WTC11 (cell line): Measurements from ENCODE around the gene NDOR1. TPM values are rescaled to one million over a fixed set of nuclear protein-coding genes. Genes with fewer than 3 reads are reported as not detected.

Experiments used
- ATAC-seq: fragments of 200-7000 bp; cut with Tn5 transposase; 2 replicates; pipeline ENCODE4 v1.10.0; 2021; ENCODE audit warnings: mild to moderate bottlenecking, moderate library complexity
- CTCF ChIA-PET: fragments of 300-600 bp; sonication (Branson Sonifier 250); formaldehyde crosslinking; loops from one replicate; lab custom pipeline; 2021; ENCODE audit warnings: antibody characterized with exemption; lab: Charles Lee
- POLR2A ChIA-PET: fragments of 350-600 bp; sonication (Branson Sonifier 250); formaldehyde crosslinking; loops from one replicate; lab custom pipeline; 2021; ENCODE audit warnings: antibody characterized with exemption; lab: Charles Lee
- DNase-seq: peaks from one replicate; pipeline ENCODE4 v3.0.0; 2021; ENCODE audit warnings: low spot score
- H3K27ac Mint-ChIP-seq: 2 replicates; pipeline ENCODE4 v1.8.0; 2021; ENCODE audit warnings: mixed read lengths
- H3K27me3 Mint-ChIP-seq: 2 replicates; pipeline ENCODE4 v1.8.0; 2021; ENCODE audit warnings: low read depth, mild to moderate bottlenecking, moderate library complexity, mixed read lengths
- H3K36me3 Mint-ChIP-seq: 2 replicates; pipeline ENCODE4 v1.8.0; 2021; ENCODE audit warnings: mixed read lengths
- H3K4me1 Mint-ChIP-seq: 2 replicates; pipeline ENCODE4 v1.8.0; 2022; ENCODE audit warnings: mixed read lengths
- H3K4me3 Mint-ChIP-seq: 2 replicates; pipeline ENCODE4 v1.8.0; 2021; ENCODE audit warnings: mild to moderate bottlenecking, moderate library complexity, mixed read lengths
- H3K9me3 Mint-ChIP-seq: 2 replicates; pipeline ENCODE4 v1.8.0; 2021; ENCODE audit warnings: mixed read lengths
- FOXK1 ChIP-seq: sonication (generic); formaldehyde crosslinking; IDR thresholded peaks from 2 replicates; pipeline ENCODE4 v1.8.0; 2022; ENCODE audit warnings: mild to moderate bottlenecking, moderate library complexity, missing genetic modification reagents
- FOXP1 ChIP-seq: sonication (generic); formaldehyde crosslinking; IDR thresholded peaks from 2 replicates; pipeline ENCODE4 v1.8.0; 2022; ENCODE audit warnings: missing genetic modification reagents, mild to moderate bottlenecking, moderate library complexity, borderline replicate concordance
- GRHL2 ChIP-seq: fragments of 250-450 bp; sonication (Bioruptor Pico); IDR thresholded peaks from 2 replicates; pipeline ENCODE4 v1.8.0; 2022; ENCODE audit warnings: mild to moderate bottlenecking, moderate library complexity; ENCODE audit not compliant: insufficient replicate concordance, severe bottlenecking
- HMGA2 ChIP-seq: fragments of 250-450 bp; sonication (Bioruptor Pico); IDR thresholded peaks from 2 replicates; pipeline ENCODE4 v1.4.0; 2021; ENCODE audit warnings: mild to moderate bottlenecking, moderate library complexity
- IRF2 ChIP-seq: sonication (generic); formaldehyde crosslinking; IDR thresholded peaks from 2 replicates; pipeline ENCODE4 v1.8.0; 2022; ENCODE audit warnings: low read depth, missing genetic modification reagents, borderline replicate concordance
- MXD4 ChIP-seq: fragments of 250-450 bp; sonication (Bioruptor Pico); IDR thresholded peaks from 2 replicates; pipeline ENCODE4 v1.8.0; 2021; ENCODE audit warnings: mild to moderate bottlenecking, moderate library complexity, borderline replicate concordance
- NFE2L1 ChIP-seq: sonication (generic); formaldehyde crosslinking; IDR thresholded peaks from 2 replicates; pipeline ENCODE4 v1.8.1; 2023; ENCODE audit warnings: missing genetic modification reagents
- NR1H2 ChIP-seq: sonication (generic); formaldehyde crosslinking; IDR thresholded peaks from 2 replicates; pipeline ENCODE4 v1.9.0; 2021; ENCODE audit warnings: mild to moderate bottlenecking, moderate library complexity, missing genetic modification reagents
- OVOL2 ChIP-seq: fragments of 250-450 bp; sonication (Bioruptor Pico); IDR thresholded peaks from 2 replicates; pipeline ENCODE4 v1.9.0; 2021; ENCODE audit warnings: mild to moderate bottlenecking, borderline replicate concordance
- SMAD4 ChIP-seq: sonication (generic); formaldehyde crosslinking; IDR thresholded peaks from 2 replicates; pipeline ENCODE4 v1.8.0; 2022; ENCODE audit warnings: mild to moderate bottlenecking, missing genetic modification reagents
- SOX15 ChIP-seq: fragments of 250-450 bp; sonication (Bioruptor Pico); IDR thresholded peaks from 2 replicates; pipeline ENCODE4 v1.9.0; 2021; ENCODE audit warnings: mild to moderate bottlenecking
- ZNF232 ChIP-seq: sonication (generic); formaldehyde crosslinking; IDR thresholded peaks from 2 replicates; pipeline ENCODE4 v1.8.0; 2022; ENCODE audit warnings: mild to moderate bottlenecking, missing genetic modification reagents
- ZNF317 ChIP-seq: sonication (generic); formaldehyde crosslinking; IDR thresholded peaks from 2 replicates; pipeline ENCODE4 v1.8.1; 2023; ENCODE audit warnings: low read depth, mild to moderate bottlenecking, moderate library complexity, missing genetic modification reagents, borderline replicate concordance
- total RNA-seq: library from RNA; stranded (reverse); gene quantifications from 3 replicates; pipeline ENCODE4 v1.2.3, GENCODE V29; 2021
- TF ChIP-seq, protein P1 (sequence below): sonication (generic); formaldehyde crosslinking; IDR thresholded peaks from 2 replicates; pipeline ENCODE4 v1.8.1; 2023; ENCODE audit warnings: mild to moderate bottlenecking, missing genetic modification reagents, moderate library complexity
- TF ChIP-seq, protein P2 (sequence below): fragments of 250-450 bp; sonication (Bioruptor Pico); conservative IDR thresholded peaks from 2 replicates; pipeline ENCODE4 v1.9.0; 2021; ENCODE audit warnings: mild to moderate bottlenecking
- TF ChIP-seq, protein P3 (sequence below): fragments of 200-600 bp; IDR thresholded peaks from 2 replicates; pipeline ENCODE4 v1.8.0; 2022; ENCODE audit warnings: antibody characterized with exemption
- TF ChIP-seq, protein P4 (sequence below): sonication (generic); formaldehyde crosslinking; IDR thresholded peaks from 2 replicates; pipeline ENCODE4 v1.8.0; 2022; ENCODE audit warnings: mild to moderate bottlenecking, missing genetic modification reagents
- TF ChIP-seq, protein P5 (sequence below): sonication (generic); formaldehyde crosslinking; IDR thresholded peaks from 2 replicates; pipeline ENCODE4 v1.8.1; 2022; ENCODE audit warnings: low read depth, mild to moderate bottlenecking, moderate library complexity, missing genetic modification reagents, borderline replicate concordance

The NDOR1 gene
- total RNA-seq, 1 experiment from 2014 or later: 49.0 TPM

DNA sequence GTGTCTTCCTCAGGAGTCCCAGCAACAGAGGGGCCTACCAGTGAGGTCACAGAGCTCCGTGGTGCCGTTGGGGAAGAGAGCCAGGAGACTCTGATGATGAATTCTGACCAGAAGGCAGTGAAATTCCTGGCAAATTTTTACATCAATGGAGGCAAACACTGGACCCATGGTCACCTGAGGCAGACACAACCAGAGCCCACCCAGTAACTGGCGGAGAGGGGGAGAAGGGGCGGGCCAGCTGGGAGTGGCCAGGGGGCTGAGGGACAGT is 45.6 kb downstream of the NDOR1 start, which contains the start of gene STPG3:
STPG3 (plus strand) TSS at position 93 of the 268 bp plus-strand sequence; CDS start at position 94, 1 bp downstream.
- ChIA-PET CTCF (interaction anchor here (1.1 to 4.6 kb wide), 3 partner anchors 11 to 51 kb away, joined by 3 to 59 read pairs (median 7); partner anchors contain the start of genes NRARP and TUBB4B), POLR2A (interaction anchor here (0.5 to 4.2 kb wide), 2 partner anchors 11 to 43 kb away, joined by 3 to 30 read pairs; partner anchors contain the start of gene TUBB4B)
- Mint-ChIP-seq H3K9me3 (no peaks in the 10 kb centered on the region), H3K4me3 (no peak within 1 kb of the TSS), H3K4me1 (peaks cover 8% of the 10 kb centered on the region), H3K27me3 (peaks cover 11% of the 10 kb centered on the region), H3K27ac (no peak within 1 kb of the TSS), H3K36me3 (no peaks in the 10 kb centered on the region)
- no peak for TF ChIP-seq GRHL2 (CRISPR knock-in tag)
- TF ChIP-seq OVOL2: no peak
- TF ChIP-seq, protein P1, sequence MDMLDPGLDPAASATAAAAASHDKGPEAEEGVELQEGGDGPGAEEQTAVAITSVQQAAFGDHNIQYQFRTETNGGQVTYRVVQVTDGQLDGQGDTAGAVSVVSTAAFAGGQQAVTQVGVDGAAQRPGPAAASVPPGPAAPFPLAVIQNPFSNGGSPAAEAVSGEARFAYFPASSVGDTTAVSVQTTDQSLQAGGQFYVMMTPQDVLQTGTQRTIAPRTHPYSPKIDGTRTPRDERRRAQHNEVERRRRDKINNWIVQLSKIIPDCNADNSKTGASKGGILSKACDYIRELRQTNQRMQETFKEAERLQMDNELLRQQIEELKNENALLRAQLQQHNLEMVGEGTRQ: no peak
- no peak for ATAC-seq
- DNase-seq: no peak

DNA sequence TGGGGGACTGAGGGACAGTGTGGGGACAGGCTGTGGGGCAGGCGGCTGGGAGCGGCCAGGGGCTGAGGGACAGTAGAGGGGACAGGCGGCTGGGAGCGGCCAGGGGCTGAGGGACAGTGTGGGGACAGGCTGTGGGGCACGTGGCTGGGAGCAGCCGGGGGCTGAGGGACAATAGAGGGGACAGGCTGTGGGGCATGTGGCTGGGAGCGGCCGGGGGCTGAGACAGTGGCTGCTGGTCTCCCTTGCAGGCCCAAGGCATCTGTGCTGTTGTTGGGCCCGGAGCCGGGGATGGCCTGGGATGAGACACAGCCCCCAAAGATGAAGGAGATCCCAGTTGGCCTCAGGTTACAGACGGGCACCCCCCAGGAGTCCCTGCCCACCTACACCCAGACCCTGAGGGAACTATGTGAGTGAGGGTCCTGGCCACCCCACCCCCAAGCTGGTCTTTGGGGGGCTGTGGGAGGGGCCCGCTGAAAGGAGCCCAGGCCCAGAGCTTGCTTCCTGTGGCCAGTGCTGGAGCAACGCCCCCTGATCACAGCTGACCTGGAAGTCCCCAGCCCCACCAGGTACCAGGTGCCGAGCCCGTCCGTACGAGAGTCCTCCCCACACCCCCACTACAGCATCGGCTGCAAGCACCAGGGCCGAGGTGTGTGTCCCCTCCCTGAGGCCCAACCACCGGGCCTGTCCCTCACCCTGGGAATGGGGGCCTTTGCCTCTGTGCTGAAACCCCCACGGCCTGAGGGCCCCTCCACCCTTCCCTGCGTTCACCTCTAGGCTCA is 46.2 kb downstream of the NDOR1 start:
- Mint-ChIP-seq H3K36me3 (0 out of 2 replicates have a peak, but pooled peaks cover under 1% of the 10 kb centered on the region), H3K4me3 (no peak overlapping the region), H3K27ac (no peak overlapping the region), H3K9me3 (no peaks in the 10 kb centered on the region), H3K27me3 (peaks cover 11% of the 10 kb centered on the region), H3K4me1 (peaks cover 8% of the 10 kb centered on the region)
- ChIA-PET POLR2A (interaction anchor here (0.5 to 4.2 kb wide), 2 partner anchors 11 to 43 kb away, joined by 3 to 30 read pairs; partner anchors contain the start of gene TUBB4B), CTCF (interaction anchor here (0.6 to 4.6 kb wide), 13 partner anchors 7 to 187 kb away, joined by 3 to 59 read pairs (median 5); partner anchors contain the start of genes NRARP, RNF224 and TUBB4B)
- ATAC-seq: no peak
- DNase-seq: no peak
- TF ChIP-seq MXD4 (CRISPR knock-in tag) (no peak), NR1H2 (CRISPR knock-in tag) (no peak), FOXP1 (CRISPR knock-in tag) (no peak), FOXK1 (CRISPR knock-in tag) (no peak), NFE2L1 (CRISPR knock-in tag) (no peak), IRF2 (no peak), SMAD4 (CRISPR knock-in tag) (no peak), ZNF317 (CRISPR knock-in tag) (no peak), ZNF232 (CRISPR knock-in tag) (no peak), HMGA2 (CRISPR knock-in tag) (no peak), SOX15 (no peak)
- TF ChIP-seq, protein P2, sequence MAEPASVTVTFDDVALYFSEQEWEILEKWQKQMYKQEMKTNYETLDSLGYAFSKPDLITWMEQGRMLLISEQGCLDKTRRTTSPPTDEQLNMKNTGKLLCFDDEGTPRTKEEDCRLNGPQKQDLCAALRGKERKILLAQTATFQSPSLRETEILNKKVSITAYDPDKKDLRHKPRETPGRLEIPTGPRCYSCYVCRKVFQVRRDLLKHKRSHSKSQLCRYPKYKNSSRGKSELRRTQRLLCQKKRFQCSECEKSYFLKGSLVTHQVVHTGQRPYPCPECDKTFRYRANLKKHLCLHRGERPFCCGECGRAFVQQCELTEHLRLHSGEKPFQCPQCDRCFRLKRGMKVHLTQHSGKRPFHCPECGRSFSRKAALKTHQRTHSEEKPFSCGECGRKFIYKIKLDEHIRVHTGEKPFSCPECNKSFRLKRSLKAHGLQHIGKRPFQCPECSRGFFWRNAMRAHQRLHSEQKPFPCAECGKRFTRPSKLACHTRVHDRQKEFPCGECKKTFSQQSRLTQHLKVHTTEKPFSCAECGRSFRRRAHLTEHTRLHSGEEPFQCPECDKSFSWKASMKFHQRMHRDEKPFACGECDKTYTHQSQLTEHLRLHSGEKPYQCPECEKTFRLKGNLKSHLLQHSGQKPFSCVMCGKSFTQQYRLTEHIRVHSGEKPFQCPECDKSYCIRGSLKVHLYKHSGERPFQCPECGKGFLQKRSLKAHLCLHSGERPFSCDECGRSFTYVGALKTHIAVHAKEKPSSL: no peak
- TF ChIP-seq, protein P3, sequence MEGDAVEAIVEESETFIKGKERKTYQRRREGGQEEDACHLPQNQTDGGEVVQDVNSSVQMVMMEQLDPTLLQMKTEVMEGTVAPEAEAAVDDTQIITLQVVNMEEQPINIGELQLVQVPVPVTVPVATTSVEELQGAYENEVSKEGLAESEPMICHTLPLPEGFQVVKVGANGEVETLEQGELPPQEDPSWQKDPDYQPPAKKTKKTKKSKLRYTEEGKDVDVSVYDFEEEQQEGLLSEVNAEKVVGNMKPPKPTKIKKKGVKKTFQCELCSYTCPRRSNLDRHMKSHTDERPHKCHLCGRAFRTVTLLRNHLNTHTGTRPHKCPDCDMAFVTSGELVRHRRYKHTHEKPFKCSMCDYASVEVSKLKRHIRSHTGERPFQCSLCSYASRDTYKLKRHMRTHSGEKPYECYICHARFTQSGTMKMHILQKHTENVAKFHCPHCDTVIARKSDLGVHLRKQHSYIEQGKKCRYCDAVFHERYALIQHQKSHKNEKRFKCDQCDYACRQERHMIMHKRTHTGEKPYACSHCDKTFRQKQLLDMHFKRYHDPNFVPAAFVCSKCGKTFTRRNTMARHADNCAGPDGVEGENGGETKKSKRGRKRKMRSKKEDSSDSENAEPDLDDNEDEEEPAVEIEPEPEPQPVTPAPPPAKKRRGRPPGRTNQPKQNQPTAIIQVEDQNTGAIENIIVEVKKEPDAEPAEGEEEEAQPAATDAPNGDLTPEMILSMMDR: no peak
- TF ChIP-seq, protein P4, sequence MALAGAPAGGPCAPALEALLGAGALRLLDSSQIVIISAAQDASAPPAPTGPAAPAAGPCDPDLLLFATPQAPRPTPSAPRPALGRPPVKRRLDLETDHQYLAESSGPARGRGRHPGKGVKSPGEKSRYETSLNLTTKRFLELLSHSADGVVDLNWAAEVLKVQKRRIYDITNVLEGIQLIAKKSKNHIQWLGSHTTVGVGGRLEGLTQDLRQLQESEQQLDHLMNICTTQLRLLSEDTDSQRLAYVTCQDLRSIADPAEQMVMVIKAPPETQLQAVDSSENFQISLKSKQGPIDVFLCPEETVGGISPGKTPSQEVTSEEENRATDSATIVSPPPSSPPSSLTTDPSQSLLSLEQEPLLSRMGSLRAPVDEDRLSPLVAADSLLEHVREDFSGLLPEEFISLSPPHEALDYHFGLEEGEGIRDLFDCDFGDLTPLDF: no peak
- TF ChIP-seq, protein P5, sequence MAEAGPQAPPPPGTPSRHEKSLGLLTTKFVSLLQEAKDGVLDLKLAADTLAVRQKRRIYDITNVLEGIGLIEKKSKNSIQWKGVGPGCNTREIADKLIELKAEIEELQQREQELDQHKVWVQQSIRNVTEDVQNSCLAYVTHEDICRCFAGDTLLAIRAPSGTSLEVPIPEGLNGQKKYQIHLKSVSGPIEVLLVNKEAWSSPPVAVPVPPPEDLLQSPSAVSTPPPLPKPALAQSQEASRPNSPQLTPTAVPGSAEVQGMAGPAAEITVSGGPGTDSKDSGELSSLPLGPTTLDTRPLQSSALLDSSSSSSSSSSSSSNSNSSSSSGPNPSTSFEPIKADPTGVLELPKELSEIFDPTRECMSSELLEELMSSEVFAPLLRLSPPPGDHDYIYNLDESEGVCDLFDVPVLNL: no peak
